DOHH2 (cell line): Measurements from ENCODE around the gene PHACTR1.

ENCODE experiments used
- EZH2phosphoT487 ChIP-seq: fragments of 200-600 bp; sonication (generic); IDR thresholded peaks from 2 replicates; pipeline ENCODE4 v1.6.1; 2017; ENCODE audit warnings: borderline replicate concordance, mild to moderate bottlenecking, antibody characterized with exemption, low read length, moderate library complexity, mixed read lengths
- TF ChIP-seq, protein P1 (sequence below): fragments of 200-600 bp; sonication (generic); IDR thresholded peaks from one replicate; pipeline ENCODE4 v1.5.1; 2014; ENCODE audit warnings: antibody characterized with exemption, mild to moderate bottlenecking, low read depth, low read length; ENCODE audit not compliant: poor library complexity, severe bottlenecking

DNA sequence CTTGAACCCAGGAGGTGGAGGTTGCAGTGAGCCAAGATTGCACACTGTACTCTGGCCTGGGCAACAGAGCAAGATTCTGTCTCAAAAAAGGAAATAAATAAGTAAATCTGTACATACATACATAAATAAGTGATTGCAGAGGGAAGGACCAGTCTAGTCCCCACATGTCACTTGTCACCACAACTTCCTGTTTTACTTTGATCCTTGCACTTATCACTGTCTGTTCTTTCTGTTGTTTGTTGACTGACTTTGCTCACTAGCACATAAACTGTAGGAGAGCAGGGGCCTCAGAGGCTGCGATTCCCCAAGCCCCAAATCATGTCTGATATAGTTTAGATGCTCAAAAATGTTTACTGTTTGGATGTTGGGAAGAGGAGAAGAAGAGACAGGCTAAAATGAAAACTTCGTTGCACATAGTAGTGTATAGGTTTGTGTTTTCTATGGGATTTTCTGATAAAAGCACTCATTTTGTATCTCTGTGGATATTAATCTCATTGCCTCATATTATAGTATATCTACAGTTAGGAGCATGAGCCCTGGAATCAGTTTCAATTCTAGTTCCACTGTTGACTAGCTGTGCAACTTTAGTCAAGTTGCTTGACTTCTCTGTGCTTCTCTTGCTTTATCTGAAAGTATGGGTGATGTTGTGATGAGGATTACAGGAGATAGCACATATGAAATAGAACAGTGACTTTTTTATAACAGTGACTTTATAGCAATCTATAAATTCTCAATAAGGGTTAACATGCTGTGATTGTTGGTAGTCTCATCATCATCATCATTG, 446.8 kb downstream of the PHACTR1 start:
- TF ChIP-seq, protein P1, sequence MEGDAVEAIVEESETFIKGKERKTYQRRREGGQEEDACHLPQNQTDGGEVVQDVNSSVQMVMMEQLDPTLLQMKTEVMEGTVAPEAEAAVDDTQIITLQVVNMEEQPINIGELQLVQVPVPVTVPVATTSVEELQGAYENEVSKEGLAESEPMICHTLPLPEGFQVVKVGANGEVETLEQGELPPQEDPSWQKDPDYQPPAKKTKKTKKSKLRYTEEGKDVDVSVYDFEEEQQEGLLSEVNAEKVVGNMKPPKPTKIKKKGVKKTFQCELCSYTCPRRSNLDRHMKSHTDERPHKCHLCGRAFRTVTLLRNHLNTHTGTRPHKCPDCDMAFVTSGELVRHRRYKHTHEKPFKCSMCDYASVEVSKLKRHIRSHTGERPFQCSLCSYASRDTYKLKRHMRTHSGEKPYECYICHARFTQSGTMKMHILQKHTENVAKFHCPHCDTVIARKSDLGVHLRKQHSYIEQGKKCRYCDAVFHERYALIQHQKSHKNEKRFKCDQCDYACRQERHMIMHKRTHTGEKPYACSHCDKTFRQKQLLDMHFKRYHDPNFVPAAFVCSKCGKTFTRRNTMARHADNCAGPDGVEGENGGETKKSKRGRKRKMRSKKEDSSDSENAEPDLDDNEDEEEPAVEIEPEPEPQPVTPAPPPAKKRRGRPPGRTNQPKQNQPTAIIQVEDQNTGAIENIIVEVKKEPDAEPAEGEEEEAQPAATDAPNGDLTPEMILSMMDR, result no peak
- TF ChIP-seq EZH2phosphoT487, result no peak
